Mesendoderm (in vitro differentiated cells): Measurements from ENCODE around the gene XYLT2.

Experiments used
- DNase-seq: peaks from one replicate; pipeline ENCODE4 v3.0.0; 2013
- H2AK5ac ChIP-seq: 2 replicates; pipeline ENCODE4 v1.6.1; 2013; ENCODE audit warnings: low read length, inconsistent platforms
- H2BK120ac ChIP-seq: 2 replicates; pipeline ENCODE4 v1.6.1; 2013; ENCODE audit warnings: low read depth, mild to moderate bottlenecking, low read length, moderate library complexity, mixed read lengths
- H2BK15ac ChIP-seq: replicated peaks from 2 replicates; pipeline ENCODE4 v1.6.1; 2013; ENCODE audit warnings: low read depth, mild to moderate bottlenecking, moderate library complexity
- H2BK5ac ChIP-seq: 2 replicates; pipeline ENCODE4 v1.6.1; 2013; ENCODE audit warnings: low read length, inconsistent platforms
- H3K18ac ChIP-seq: 2 replicates; pipeline ENCODE4 v1.6.1; 2013; ENCODE audit warnings: mild to moderate bottlenecking, low read length, mixed read lengths
- H3K23ac ChIP-seq: one replicate; pipeline ENCODE4 v1.6.1; 2013; ENCODE audit warnings: low read length
- H3K27ac ChIP-seq: 2 replicates; pipeline ENCODE4 v1.5.1; 2013; ENCODE audit warnings: low read depth, mild to moderate bottlenecking, inconsistent platforms, low read length, moderate library complexity
- H3K27me3 ChIP-seq: 2 replicates; pipeline ENCODE4 v1.6.1; 2013; ENCODE audit warnings: low read length, control low read depth, mild to moderate bottlenecking, inconsistent platforms; ENCODE audit not compliant: insufficient read depth, poor library complexity
- H3K36me3 ChIP-seq: 2 replicates; pipeline ENCODE4 v1.6.1; 2013; ENCODE audit warnings: low read length, inconsistent platforms; ENCODE audit not compliant: control insufficient read depth, insufficient read depth
- H3K4ac ChIP-seq: one replicate; pipeline ENCODE4 v1.6.1; 2013; ENCODE audit warnings: low read depth, mild to moderate bottlenecking, low read length, moderate library complexity
- H3K4me1 ChIP-seq: 2 replicates; pipeline ENCODE4 v1.6.1; 2013; ENCODE audit warnings: low read depth, low read length, inconsistent platforms; ENCODE audit not compliant: control insufficient read depth
- H3K4me2 ChIP-seq: 2 replicates; pipeline ENCODE4 v1.6.1; 2013; ENCODE audit warnings: low read length
- H3K4me3 ChIP-seq: 2 replicates; pipeline ENCODE4 v1.5.1; 2013; ENCODE audit warnings: mild to moderate bottlenecking, low read length
- H3K56ac ChIP-seq: one replicate; pipeline ENCODE4 v1.6.1; 2013; ENCODE audit warnings: low read length
- H3K79me1 ChIP-seq: 2 replicates; pipeline ENCODE4 v1.6.1; 2013; ENCODE audit warnings: low read length, inconsistent platforms
- H3K79me2 ChIP-seq: 2 replicates; pipeline ENCODE4 v1.6.1; 2013; ENCODE audit warnings: mild to moderate bottlenecking, low read length; ENCODE audit not compliant: control insufficient read depth, insufficient read depth
- H3K9ac ChIP-seq: 2 replicates; pipeline ENCODE4 v1.6.1; 2013; ENCODE audit warnings: low read length, inconsistent platforms
- H4K5ac ChIP-seq: one replicate; pipeline ENCODE4 v1.6.1; 2013; ENCODE audit warnings: low read length
- H4K8ac ChIP-seq: one replicate; pipeline ENCODE4 v1.6.1; 2013; ENCODE audit warnings: low read depth, mild to moderate bottlenecking, control low read depth, low read length, moderate library complexity
- WGBS: extraction: QIAGEN DNeasy Blood & Tissue Kit; methylation state at CpG from one replicate; pipeline ENCODE4 v1.1.7; 2013; ENCODE audit warnings: low lambda C conversion rate, missing lambda C conversion rate; ENCODE audit not compliant: insufficient coverage; ENCODE audit errors: extremely low coverage; 5-methylcytosine and 5-hydroxymethylcytosine counted together

XYLT2 gene

GRCh38 chr17:50393700-50394099 is 47.8 kb downstream of the XYLT2 start:
- Histone ChIP-seq H3K4me1 (peaks cover 5% of the 10 kb centered on the region), H3K9ac (no peak overlapping the region), H4K5ac (no peak overlapping the region), H3K56ac (no peak overlapping the region), H2AK5ac (no peak overlapping the region), H3K27me3 (no peaks in the 10 kb centered on the region), H3K4me3 (no peak overlapping the region), H3K23ac (no peak overlapping the region), H4K8ac (no peak overlapping the region), H3K4me2 (no peak overlapping the region), H3K27ac (no peak overlapping the region), H2BK15ac (no peak overlapping the region), H3K36me3 (peaks cover 31% of the 10 kb centered on the region), H2BK120ac (no peak overlapping the region), H2BK5ac (no peak overlapping the region), H3K4ac (no peak overlapping the region), H3K79me1 (peaks cover 27% of the 10 kb centered on the region), H3K18ac (no peak overlapping the region), H3K79me2 (peaks cover 25% of the 10 kb centered on the region)
- no peak for DNase-seq
- no CpG with 5 or more reads among the region's 5 CpGs for WGBS

DNA sequence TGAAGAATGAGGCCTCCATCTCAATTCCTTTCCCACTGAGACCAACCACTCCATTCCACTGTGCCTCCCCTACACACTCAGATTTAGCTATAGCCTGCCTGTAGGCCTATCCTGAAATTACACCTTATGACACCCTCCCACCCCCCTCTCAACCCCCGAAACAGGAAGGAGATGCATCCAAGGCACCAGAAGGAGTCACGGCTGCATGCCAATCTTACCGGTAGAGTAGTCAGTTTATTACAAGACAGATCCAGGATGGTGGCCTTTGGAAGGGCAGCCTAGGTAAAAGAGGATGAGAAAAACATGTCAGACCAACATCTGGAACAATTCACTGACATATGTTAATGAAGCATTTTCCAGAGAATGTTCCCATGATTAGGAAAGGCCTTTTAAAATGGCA is 48.8 kb downstream of the XYLT2 start:
- DNase-seq, result no peak
- no peak overlapping the region for H3K9ac ChIP-seq
- no peak overlapping the region for H3K18ac ChIP-seq
- H3K4me3 ChIP-seq, result no peak overlapping the region
- H4K8ac ChIP-seq, result no peak overlapping the region
- H3K79me1 ChIP-seq, result peaks cover 27% of the 10 kb centered on the region
- no peak overlapping the region for H4K5ac ChIP-seq
- peaks cover 5% of the 10 kb centered on the region for H3K4me1 ChIP-seq
- WGBS, result no CpG with 5 or more reads among the region's 3 CpGs
- no peak overlapping the region for H3K23ac ChIP-seq
- peaks cover 29% of the 10 kb centered on the region for H3K36me3 ChIP-seq
- H3K4ac ChIP-seq, result no peak overlapping the region
- H2AK5ac ChIP-seq, result no peak overlapping the region
- no peak overlapping the region for H3K27ac ChIP-seq
- no peak overlapping the region for H2BK5ac ChIP-seq
- no peaks in the 10 kb centered on the region for H3K27me3 ChIP-seq
- H2BK120ac ChIP-seq, result no peak overlapping the region
- no peak overlapping the region for H3K4me2 ChIP-seq
- no peak overlapping the region for H2BK15ac ChIP-seq
- no peak overlapping the region for H3K56ac ChIP-seq
- H3K79me2 ChIP-seq, result peaks cover 25% of the 10 kb centered on the region

- Histone ChIP-seq H3K36me3 (peaks cover 23% of the 10 kb centered on the region), H4K8ac (no peak overlapping the region), H3K79me1 (peaks cover 27% of the 10 kb centered on the region), H3K56ac (peak overlapping the region; percentile 94), H2BK5ac (no peak overlapping the region), H3K4ac (peak overlapping the region; percentile 66), H3K4me1 (peaks cover 5% of the 10 kb centered on the region), H4K5ac (no peak overlapping the region), H3K4me2 (peak overlapping the region; percentile 82), H3K9ac (peak overlapping the region; percentile 93), H2AK5ac (no peak overlapping the region), H3K23ac (peak overlapping the region; percentile 72), H2BK120ac (no peak overlapping the region), H2BK15ac (no peak overlapping the region), H3K4me3 (peak overlapping the region; percentile 87), H3K27ac (no peak overlapping the region), H3K79me2 (peaks cover 25% of the 10 kb centered on the region), H3K18ac (no peak overlapping the region), H3K27me3 (no peaks in the 10 kb centered on the region)
- no CpG with 5 or more reads among the region's 30 CpGs for WGBS
- peak; percentile 38 for DNase-seq
Observed at GRCh38 chr17:50396261-50397110, 50.6 kb downstream of the XYLT2 start.

DNA sequence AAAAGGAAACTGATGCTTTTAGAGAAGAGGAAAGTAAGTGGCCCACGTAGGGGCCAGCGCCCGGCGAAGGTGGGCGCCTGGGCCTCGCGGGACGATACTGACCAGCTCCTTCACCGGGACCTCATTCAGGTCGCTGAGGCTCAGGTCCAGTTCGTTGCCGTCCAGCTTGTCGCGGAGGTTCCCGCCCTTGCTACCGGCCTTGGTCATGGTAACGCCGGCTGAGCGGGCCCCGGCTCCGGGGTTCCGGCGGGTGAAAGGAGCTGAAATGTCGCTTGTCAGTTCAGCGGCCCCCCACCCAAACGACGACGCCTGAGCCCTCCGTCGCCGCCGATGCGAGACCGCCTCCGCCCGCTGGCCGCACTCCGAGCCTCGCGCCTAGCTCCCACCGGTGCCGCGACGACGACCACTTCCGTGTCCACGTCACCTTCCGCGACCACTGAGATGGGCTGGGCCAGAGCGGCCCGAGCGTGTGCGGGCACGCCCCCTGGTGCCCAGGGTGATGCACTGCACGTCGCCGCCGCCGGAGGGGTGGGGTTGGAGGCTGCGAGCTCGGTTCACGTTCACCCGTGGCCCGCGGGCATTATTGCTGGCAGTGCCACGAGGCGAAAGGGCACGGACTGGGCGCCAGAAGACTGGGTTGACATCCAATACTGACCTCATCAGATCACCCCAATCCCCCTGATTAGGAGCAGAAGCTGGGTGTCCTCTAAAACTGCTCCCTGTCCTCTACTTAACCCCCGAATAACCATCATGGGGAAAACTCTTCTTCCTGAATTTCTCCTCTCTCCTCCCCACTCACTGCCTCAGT is 51.4 kb downstream of the XYLT2 start, which contains the start of gene LRRC59:
TSS of gene LRRC59 (minus strand) at position 413 of the 808 bp plus-strand sequence. CDS start at position 207, 206 bp downstream.
- H3K27ac ChIP-seq, result no peak within 1 kb of the TSS
- WGBS, result no CpG with 5 or more reads among the region's 70 CpGs

GRCh38 chr17:50397919-50398285 is 52.0 kb downstream of the XYLT2 start:
- WGBS, result no CpG with 5 or more reads among the region's 9 CpGs
- Histone ChIP-seq H3K4me3 (no peak overlapping the region), H3K4me1 (peaks cover 5% of the 10 kb centered on the region), H4K5ac (peak overlapping the region; percentile 84), H2BK120ac (no peak overlapping the region), H3K27ac (no peak overlapping the region), H2BK15ac (no peak overlapping the region), H3K36me3 (peaks cover 14% of the 10 kb centered on the region), H3K56ac (peak overlapping the region; percentile 92), H3K18ac (peak overlapping the region; percentile 15), H2AK5ac (no peak overlapping the region), H3K23ac (no peak overlapping the region), H2BK5ac (no peak overlapping the region), H3K4ac (no peak overlapping the region), H3K27me3 (no peaks in the 10 kb centered on the region), H3K9ac (peak overlapping the region; percentile 79), H3K4me2 (peak overlapping the region; percentile 87), H4K8ac (no peak overlapping the region), H3K79me1 (peaks cover 26% of the 10 kb centered on the region), H3K79me2 (peaks cover 25% of the 10 kb centered on the region)
- peak; percentile 37 for DNase-seq

More for the DNA sequence above, 51.4 kb downstream of the XYLT2 start, which contains the start of gene LRRC59:
- Histone ChIP-seq H3K4me1 (peaks cover 5% of the 10 kb centered on the region), H3K9ac (peak within 1 kb of the TSS; percentile 93), H4K8ac (no peak within 1 kb of the TSS), H3K27me3 (no peaks in the 10 kb centered on the region), H3K18ac (peak within 1 kb of the TSS; percentile 43), H3K4me2 (peak within 1 kb of the TSS; percentile 87), H4K5ac (peak within 1 kb of the TSS; percentile 84), H3K56ac (peak within 1 kb of the TSS; percentile 94), H3K36me3 (peaks cover 19% of the 10 kb centered on the region), H3K4ac (peak within 1 kb of the TSS; percentile 66), H3K79me2 (peaks cover 25% of the 10 kb centered on the region), H2BK5ac (no peak within 1 kb of the TSS), H3K4me3 (peak within 1 kb of the TSS; percentile 87), H3K23ac (peak within 1 kb of the TSS; percentile 72), H2AK5ac (no peak within 1 kb of the TSS), H2BK15ac (no peak within 1 kb of the TSS), H3K79me1 (peaks cover 26% of the 10 kb centered on the region), H2BK120ac (no peak within 1 kb of the TSS)
- DNase-seq, result peak; percentile 82
